Smooth muscle cell (in vitro differentiated cells): ENCODE data around the gene WWTR1. TPM values are rescaled to one million over a fixed set of nuclear protein-coding genes. Genes with fewer than 3 reads are reported as not detected.
A peak's percentile ranks its signal among the peaks of the same experiment; 100 is the strongest.

Experiments used
- DNase-seq: peaks from one replicate; lab custom pipeline; 2025; ENCODE audit not compliant: unreplicated experiment; lab: John Stamatoyannopoulos, UW
- H2AFZ ChIP-seq: fragments of 200-600 bp; sonication (generic); 2 replicates; pipeline ENCODE4 v1.6.0; 2016; ENCODE audit warnings: antibody characterized with exemption, low read depth, mild to moderate bottlenecking
- H3F3A ChIP-seq: fragments of 200-600 bp; sonication (generic); 2 replicates; pipeline ENCODE4 v1.6.0; 2017; ENCODE audit warnings: antibody characterized with exemption, low read depth
- H3K27ac ChIP-seq: fragments of 200-600 bp; sonication (generic); 2 replicates; pipeline ENCODE4 v1.5.1; 2016; ENCODE audit warnings: low read depth, mild to moderate bottlenecking
- H3K27me3 ChIP-seq: fragments of 200-600 bp; sonication (generic); 2 replicates; pipeline ENCODE4 v1.6.1; 2016; ENCODE audit warnings: low read depth, mild to moderate bottlenecking
- H3K36me3 ChIP-seq: fragments of 200-600 bp; sonication (generic); 2 replicates; pipeline ENCODE4 v1.5.1; 2016; ENCODE audit warnings: low read depth
- H3K4me1 ChIP-seq: fragments of 200-600 bp; sonication (generic); 2 replicates; pipeline ENCODE4 v1.5.1; 2016; ENCODE audit warnings: low read depth
- H3K4me2 ChIP-seq: fragments of 200-600 bp; sonication (generic); 2 replicates; pipeline ENCODE4 v1.6.0; 2016; ENCODE audit warnings: mild to moderate bottlenecking
- H3K4me3 ChIP-seq: fragments of 200-600 bp; sonication (generic); 2 replicates; pipeline ENCODE4 v1.5.1; 2016; ENCODE audit warnings: mild to moderate bottlenecking
- H3K79me2 ChIP-seq: fragments of 200-600 bp; sonication (generic); 2 replicates; pipeline ENCODE4 v1.6.0; 2016; ENCODE audit warnings: low read depth, mild to moderate bottlenecking
- H3K9ac ChIP-seq: fragments of 200-600 bp; sonication (generic); 2 replicates; pipeline ENCODE4 v1.6.0; 2016; ENCODE audit warnings: low read depth
- H3K9me3 ChIP-seq: fragments of 200-600 bp; sonication (generic); replicated peaks from 2 replicates; pipeline ENCODE4 v1.5.1; 2016; ENCODE audit warnings: low read depth
- H4K20me1 ChIP-seq: fragments of 200-600 bp; sonication (generic); 2 replicates; pipeline ENCODE4 v1.6.0; 2016; ENCODE audit warnings: low read depth
- WGBS: methylation state at CpG from one replicate; pipeline ENCODE4 v1.1.7; 2016; ENCODE audit warnings: low lambda C conversion rate; 5-methylcytosine and 5-hydroxymethylcytosine counted together
- polyA plus RNA-seq: library from polyadenylated mRNA; unstranded; fragments of >200 nt; fragmentation: Nextera tagmentation; extraction: Ambion mirVana; gene quantifications from 2 replicates; pipeline ENCODE4 v1.2.1, GENCODE V29; 2016
- total RNA-seq: library from RNA; depleted of rRNA; stranded (reverse); fragments of >200 nt; gene quantifications from 2 replicates; pipeline ENCODE4 v1.2.3, GENCODE V29; 2014
- TF ChIP-seq, protein P1 (sequence below): fragments of 200-600 bp; sonication (generic); IDR thresholded peaks from 2 replicates; pipeline ENCODE4 v1.5.1; 2017; ENCODE audit warnings: borderline replicate concordance, mild to moderate bottlenecking, antibody characterized with exemption; ENCODE audit not compliant: insufficient read depth, poor library complexity, severe bottlenecking

Gene WWTR1
- total and polyA plus RNA-seq, 2 experiments from 2014 or later = 38.4 to 55.6 TPM

DNA sequence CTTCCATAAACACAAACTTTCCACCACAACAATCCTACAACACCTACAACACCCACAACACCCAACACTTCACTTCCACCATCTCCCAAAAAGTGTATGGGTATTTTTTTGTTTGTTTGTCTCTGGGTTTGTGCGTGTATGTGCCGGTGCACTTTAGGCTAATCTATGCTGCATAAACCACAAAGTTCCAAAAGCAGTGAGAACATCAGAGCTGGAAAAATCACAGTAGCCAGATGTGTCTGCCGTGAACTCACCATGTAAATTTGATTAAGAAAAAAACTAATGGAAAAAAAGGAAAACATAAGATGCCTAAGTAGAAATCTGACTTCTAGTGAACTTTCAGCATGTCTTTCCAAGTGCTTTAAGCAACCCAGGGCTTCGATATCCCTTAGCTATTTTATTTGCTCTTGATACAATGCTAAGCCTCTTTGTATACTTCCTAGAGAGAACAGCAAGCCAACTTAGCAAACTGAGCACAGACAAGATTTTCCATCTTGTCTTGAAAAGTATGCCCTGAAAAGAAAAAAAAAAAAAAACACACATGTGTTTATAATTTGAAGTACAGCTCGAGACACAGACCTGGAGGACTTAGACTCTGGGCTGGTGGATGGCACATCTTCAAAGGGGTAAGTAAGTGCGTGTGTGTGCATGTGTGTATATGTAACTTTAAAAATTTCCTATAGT is 91.4 kb downstream of the WWTR1 start:
- TF ChIP-seq, protein P1, sequence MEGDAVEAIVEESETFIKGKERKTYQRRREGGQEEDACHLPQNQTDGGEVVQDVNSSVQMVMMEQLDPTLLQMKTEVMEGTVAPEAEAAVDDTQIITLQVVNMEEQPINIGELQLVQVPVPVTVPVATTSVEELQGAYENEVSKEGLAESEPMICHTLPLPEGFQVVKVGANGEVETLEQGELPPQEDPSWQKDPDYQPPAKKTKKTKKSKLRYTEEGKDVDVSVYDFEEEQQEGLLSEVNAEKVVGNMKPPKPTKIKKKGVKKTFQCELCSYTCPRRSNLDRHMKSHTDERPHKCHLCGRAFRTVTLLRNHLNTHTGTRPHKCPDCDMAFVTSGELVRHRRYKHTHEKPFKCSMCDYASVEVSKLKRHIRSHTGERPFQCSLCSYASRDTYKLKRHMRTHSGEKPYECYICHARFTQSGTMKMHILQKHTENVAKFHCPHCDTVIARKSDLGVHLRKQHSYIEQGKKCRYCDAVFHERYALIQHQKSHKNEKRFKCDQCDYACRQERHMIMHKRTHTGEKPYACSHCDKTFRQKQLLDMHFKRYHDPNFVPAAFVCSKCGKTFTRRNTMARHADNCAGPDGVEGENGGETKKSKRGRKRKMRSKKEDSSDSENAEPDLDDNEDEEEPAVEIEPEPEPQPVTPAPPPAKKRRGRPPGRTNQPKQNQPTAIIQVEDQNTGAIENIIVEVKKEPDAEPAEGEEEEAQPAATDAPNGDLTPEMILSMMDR = no peak
- Histone ChIP-seq H3K27ac (peak overlapping the region; percentile 85), H2AFZ (no peak overlapping the region), H3K9ac (peak overlapping the region; percentile 25), H3K4me2 (peak overlapping the region; percentile 64), H3F3A (peaks cover 12% of the 10 kb centered on the region), H3K9me3 (no peaks in the 10 kb centered on the region), H3K4me3 (no peak overlapping the region), H3K79me2 (peaks cover 99% of the 10 kb centered on the region), H3K4me1 (peaks cover 20% of the 10 kb centered on the region), H4K20me1 (peaks cover 23% of the 10 kb centered on the region), H3K36me3 (no peaks in the 10 kb centered on the region), H3K27me3 (no peaks in the 10 kb centered on the region)
- WGBS = 35% methylated on average over 6 of the region's 6 CpGs
- no peak for DNase-seq

DNA sequence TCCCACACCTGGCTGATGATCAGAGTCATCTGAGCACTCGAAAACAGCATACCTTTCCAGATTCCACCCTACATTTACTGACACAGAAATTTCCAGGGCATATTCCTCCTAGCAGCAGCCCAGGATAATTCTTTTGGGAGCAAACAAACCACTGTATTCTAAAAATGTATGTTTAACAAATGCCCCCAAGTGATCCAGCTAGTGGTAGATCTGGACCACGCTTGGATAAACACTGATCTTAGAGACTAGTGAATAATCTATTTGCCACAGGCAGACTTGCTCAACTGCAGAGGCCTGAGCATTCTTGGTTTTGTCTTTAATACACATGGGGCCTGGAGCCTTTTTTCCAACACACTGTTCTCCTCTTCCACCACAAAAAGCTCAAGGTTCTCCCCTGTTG is 93.7 kb downstream of the WWTR1 start:
- Histone ChIP-seq H2AFZ (no peak overlapping the region), H3K36me3 (no peaks in the 10 kb centered on the region), H3F3A (peaks cover 12% of the 10 kb centered on the region), H4K20me1 (peaks cover 23% of the 10 kb centered on the region), H3K79me2 (peaks cover 99% of the 10 kb centered on the region), H3K4me3 (no peak overlapping the region), H3K4me2 (peak overlapping the region; percentile 46), H3K27me3 (no peaks in the 10 kb centered on the region), H3K9ac (no peak overlapping the region), H3K9me3 (no peaks in the 10 kb centered on the region), H3K27ac (peak overlapping the region; percentile 85), H3K4me1 (peaks cover 20% of the 10 kb centered on the region)
- TF ChIP-seq, protein P1 = no peak
- DNase-seq = no peak
- WGBS = 50% methylated on average over 2 of the region's 2 CpGs

DNA sequence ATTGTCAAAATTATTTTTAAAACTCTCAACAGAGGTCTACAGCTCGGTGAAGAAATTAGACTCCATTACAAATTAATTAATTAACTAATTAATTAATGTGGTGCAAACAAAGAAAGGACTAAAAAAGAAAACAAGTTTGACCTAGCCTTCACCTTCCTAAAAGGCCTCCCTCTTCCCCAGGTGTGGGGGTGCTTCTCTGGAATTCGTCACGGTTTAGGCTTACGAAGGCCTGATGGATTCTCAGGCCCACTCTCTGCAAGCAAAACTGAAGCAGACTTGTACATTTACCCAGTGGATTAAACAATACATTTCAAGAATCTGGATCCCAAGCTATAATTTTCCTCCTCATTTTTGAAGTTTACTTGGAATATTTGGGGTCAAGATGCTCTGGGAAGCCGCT is 94.7 kb downstream of the WWTR1 start:
- H3K79me2 ChIP-seq = peaks cover 99% of the 10 kb centered on the region
- H3K36me3 ChIP-seq = no peaks in the 10 kb centered on the region
- no peak overlapping the region for H3K4me2 ChIP-seq
- H3K4me1 ChIP-seq = peaks cover 20% of the 10 kb centered on the region
- H2AFZ ChIP-seq = no peak overlapping the region
- 82% methylated on average over 5 of the region's 5 CpGs for WGBS
- H3F3A ChIP-seq = peaks cover 17% of the 10 kb centered on the region
- H3K4me3 ChIP-seq = no peak overlapping the region
- no peak overlapping the region for H3K27ac ChIP-seq
- H3K9ac ChIP-seq = no peak overlapping the region
- no peaks in the 10 kb centered on the region for H3K9me3 ChIP-seq
- H3K27me3 ChIP-seq = no peaks in the 10 kb centered on the region
- TF ChIP-seq, protein P1 = no peak
- H4K20me1 ChIP-seq = peaks cover 24% of the 10 kb centered on the region
- no peak for DNase-seq

DNA sequence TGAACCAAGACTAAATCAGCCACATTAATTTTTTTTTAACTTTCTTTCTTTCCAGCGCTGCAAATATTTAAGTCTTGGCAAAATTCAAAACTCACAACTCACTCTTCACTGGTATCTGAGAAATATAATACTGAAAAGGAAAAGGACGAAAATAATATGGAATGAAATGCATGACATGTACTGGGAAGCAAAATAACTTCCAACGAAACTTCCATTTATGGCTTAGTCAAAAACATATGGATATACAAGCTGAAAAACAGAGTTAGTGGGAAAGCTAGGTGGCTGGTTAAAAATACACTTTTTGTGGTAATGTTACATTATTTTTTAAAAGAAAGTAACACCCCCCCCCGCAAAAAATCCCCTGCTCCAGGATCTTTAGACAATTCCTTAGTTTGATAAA is 97.2 kb downstream of the WWTR1 start:
- H2AFZ ChIP-seq = no peak overlapping the region

More for the DNA sequence above, 97.2 kb downstream of the WWTR1 start:
- Histone ChIP-seq H3F3A (peaks cover 20% of the 10 kb centered on the region), H4K20me1 (peaks cover 26% of the 10 kb centered on the region), H3K79me2 (peaks cover 97% of the 10 kb centered on the region), H3K36me3 (no peaks in the 10 kb centered on the region), H3K9me3 (no peaks in the 10 kb centered on the region), H3K4me3 (no peak overlapping the region), H3K4me1 (peaks cover 14% of the 10 kb centered on the region), H3K27me3 (no peaks in the 10 kb centered on the region), H3K9ac (no peak overlapping the region), H3K4me2 (no peak overlapping the region), H3K27ac (no peak overlapping the region)
- TF ChIP-seq, protein P1 = no peak
- WGBS = 93% methylated on average over 4 of the region's 4 CpGs
- no peak for DNase-seq
